AG09309 (cell line): Measurements from ENCODE around the gene BCDIN3D.

ENCODE experiments used
- DNase-seq: peaks from one replicate; pipeline ENCODE4 v3.0.0-alpha.2; 2010; ENCODE audit warnings: low read depth
- H3K4me3 ChIP-seq: 2 replicates; pipeline ENCODE4 v1.5.1; 2011; ENCODE audit warnings: mild to moderate bottlenecking, low read depth, low read length, moderate library complexity; ENCODE audit not compliant: control insufficient read depth
- CTCF ChIP-seq: IDR thresholded peaks from 2 replicates; pipeline ENCODE4 v1.5.1; 2011; ENCODE audit warnings: mild to moderate bottlenecking, low read depth, low read length, inconsistent platforms; ENCODE audit not compliant: insufficient read depth, control insufficient read depth; ENCODE audit errors: missing control alignments

Gene BCDIN3D

DNA sequence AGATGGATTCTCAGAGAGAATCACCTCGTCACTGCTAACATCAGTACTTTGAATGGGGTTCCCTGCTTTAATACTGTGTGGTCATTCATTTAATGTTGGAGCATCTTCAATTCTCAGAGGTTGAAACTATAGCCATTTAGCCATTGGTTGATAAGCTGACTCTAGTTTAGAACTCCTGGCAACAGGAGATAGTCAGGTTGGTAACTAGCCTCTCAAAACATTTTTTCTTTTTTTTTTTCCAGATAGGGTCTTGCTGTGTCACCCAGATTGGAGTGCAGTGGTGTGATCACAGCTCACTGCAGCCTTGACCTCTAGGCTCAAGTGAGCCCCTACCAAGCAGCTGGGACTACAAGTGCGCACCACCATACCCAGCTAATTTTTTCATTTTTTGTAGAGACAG is 11.2 kb downstream of the BCDIN3D start:
- H3K4me3 ChIP-seq, result no peak overlapping the region
- no peak for DNase-seq
- TF ChIP-seq CTCF, result no peak

DNA sequence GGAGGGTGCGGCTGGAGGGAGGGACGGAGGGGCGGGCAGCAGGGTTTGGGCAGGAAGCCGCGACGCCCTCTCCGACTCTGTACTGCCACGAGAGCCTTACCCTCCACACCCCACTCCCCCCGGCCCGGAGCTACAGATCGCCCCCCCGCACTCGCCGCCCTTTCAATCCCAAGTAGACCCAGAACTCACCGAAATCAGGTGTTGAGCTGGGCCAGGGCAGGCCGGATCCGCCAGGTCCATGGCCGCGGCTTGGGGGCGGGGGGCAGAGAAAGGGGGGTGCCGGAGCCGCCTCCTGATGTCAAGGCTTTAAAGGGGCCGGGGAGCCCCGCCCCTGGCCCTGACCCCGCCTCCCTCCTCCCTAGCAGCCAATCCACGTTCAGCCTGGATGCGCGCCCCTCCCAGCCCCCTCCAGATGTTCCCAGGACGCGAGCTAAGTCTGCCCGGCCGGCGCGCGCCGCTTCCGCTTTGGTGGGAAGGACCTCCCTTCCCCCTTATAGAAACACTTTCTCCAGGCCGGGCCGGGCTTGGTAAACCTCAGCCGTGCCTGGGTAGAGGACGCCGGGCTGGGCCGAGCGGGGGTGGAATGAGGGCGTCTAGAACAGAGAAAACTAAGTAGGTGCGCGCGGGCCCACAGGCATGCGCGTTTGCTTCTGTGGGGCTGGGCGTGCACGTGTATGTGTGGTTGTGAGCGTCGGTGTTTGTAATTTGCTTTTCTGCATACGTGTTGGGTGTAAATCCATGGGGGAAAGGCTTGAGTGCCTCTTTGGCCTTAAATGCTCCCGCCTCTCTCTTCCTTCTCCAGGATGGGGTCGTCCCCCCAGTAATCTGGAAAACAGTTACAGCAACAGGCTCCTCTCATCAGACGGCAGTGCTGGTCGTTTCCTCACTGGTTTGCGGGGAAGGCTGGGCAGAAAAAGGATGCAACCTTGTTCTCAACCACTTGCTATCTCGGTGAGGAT is 14.5 kb downstream of the BCDIN3D start, which contains the start of gene NCKAP5L:
NCKAP5L (minus strand) TSS at position 281 of the 959 bp plus-strand sequence. CDS start 24,369 bp downstream, outside the sequence.
- H3K4me3 ChIP-seq, result peak within 1 kb of the TSS; percentile 88
- no peak for TF ChIP-seq CTCF
- DNase-seq, result peak; percentile 81

DNA sequence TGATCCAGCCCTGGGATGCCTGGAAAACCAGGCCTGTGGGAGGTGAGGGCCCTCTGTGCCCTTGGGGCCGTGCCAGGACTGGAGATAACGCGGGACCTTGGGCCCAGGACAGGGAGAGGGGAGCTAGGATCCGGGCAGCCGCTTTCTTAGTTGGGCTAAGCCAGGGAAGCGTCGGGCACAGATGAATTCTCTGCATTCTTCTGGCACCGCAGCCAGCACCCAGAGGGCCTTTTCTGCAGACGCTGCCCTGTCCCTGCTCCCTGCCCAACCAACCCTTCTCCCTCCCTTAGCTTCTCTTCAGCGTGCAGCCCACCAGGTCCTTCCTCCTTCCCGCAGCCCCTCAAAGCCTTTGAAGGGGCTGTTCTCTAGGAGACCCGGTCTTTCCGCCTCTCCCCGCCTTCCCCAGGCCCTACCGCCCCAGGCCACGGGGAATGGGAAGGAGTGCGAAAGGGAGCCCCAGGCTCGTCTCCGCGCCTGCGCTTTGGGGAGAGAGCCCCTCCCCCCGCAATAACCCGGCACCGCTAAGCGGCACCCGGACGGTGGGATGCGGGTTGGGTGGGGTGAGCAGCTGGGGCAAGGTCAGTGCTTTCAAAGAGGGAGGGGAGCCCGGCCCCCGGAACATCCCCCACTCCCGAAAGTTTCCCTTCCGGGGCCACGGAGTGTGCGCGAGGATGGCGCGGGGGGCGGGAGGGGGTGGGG is 15.4 kb downstream of the BCDIN3D start:
- DNase-seq, result no peak
- H3K4me3 ChIP-seq, result peak overlapping the region; percentile 88
- TF ChIP-seq CTCF, result no peak

DNA sequence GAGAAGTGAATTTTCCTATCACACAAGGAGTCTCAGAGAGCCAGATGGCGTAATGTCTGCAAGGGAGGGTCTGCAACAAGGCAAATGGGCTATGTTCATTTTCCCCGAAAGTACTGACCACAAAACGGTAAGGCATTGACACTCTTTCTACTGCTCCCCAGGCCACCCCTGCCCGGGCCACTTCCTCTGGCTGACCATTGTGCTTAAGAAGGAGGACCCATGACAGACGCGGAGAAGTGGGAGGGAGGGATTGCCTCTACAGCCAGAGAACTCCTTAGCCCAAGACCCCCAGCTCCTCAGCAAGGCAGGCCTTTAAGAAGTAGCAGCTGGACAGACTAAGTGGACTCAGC is 15.9 kb downstream of the BCDIN3D start:
- H3K4me3 ChIP-seq, result peak overlapping the region; percentile 88
- no peak for TF ChIP-seq CTCF
- no peak for DNase-seq

GRCh38 chr12:49825971-49826421 is 16.9 kb downstream of the BCDIN3D start:
- peak overlapping the region; percentile 12 for H3K4me3 ChIP-seq
- TF ChIP-seq CTCF, result no peak

DNA sequence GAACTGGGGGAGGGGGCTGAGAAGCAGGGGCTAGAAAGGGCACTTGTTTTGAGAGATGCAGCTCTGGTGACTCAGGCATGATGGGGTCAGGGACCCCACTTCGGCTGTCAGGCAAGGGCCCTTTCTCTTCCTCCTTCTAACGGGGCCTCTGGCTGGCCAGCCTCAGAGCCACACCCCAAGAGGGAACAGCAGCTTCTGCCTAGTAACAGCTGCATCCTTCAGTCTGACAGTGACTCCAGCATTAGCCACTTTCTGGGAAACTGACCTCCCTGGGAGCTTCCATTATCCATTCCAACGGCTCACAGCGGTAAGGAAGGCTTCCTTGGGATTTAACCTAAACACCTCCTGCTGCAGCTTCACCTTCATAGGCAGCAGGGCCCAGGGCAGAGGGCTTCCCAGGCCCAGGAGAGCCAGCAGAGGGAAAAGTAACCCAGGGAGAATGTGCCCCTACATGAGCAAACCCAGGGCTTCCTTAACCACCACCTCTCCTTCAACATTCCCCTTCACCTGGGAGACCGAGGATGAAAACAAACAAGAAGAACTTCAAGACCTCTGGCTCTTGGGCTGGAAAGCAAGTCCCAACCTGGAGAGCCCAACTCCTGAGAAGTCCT is 17.4 kb downstream of the BCDIN3D start:
- TF ChIP-seq CTCF, result no peak
- no peak for DNase-seq
- H3K4me3 ChIP-seq, result peak overlapping the region; percentile 12

More at GRCh38 chr12:49825971-49826421, 16.9 kb downstream of the BCDIN3D start:
- no peak for DNase-seq
